Thyroid gland (tissue), 4 donors: ENCODE data around the gene SNX21.

Source experiments
- CTCF ChIP-seq, 6 experiments: fragments of 200-600 bp in 3 of 6; fragments of 450-650 bp in 3 of 6; sonication (generic) in 3 of 6; IDR thresholded peaks; one replicate each; pipeline ENCODE4 v1.5.1; 2016 to 2019; ENCODE audit warnings: antibody characterized with exemption in 6 of 6, mild to moderate bottlenecking in 2 of 6, inconsistent platforms in 1 of 6, moderate library complexity in 1 of 6
- POLR2A ChIP-seq, 2 donors: fragments of 450-650 bp; IDR thresholded peaks; one replicate each; pipeline ENCODE4 v1.6.1; 2017; ENCODE audit warnings: antibody characterized with exemption in 2 of 2, mild to moderate bottlenecking in 2 of 2, moderate library complexity in 1 of 2

GRCh38 chr20:45853484-45853883, 19.9 kb downstream of the SNX21 start:
- no peak for TF ChIP-seq CTCF (IDR thresholded peaks at IDR 0.05)
- no peak for TF ChIP-seq POLR2A (IDR thresholded peaks at IDR 0.05)
